ENCODE data around the gene ABCC1. TPM values are rescaled to one million over a fixed set of nuclear protein-coding genes. Genes with fewer than 3 reads are reported as not detected.

Gene ABCC1
- polyA plus RNA-seq, 1 donor (not counting 4 experiments of a cell fraction or from before 2014, with no cell fraction given), result 19.4 TPM

- H3K27me3 ChIP-seq (ENCODE audit: control insufficient read depth, extremely low read depth, insufficient read depth, low read length), result no peaks in the 10 kb centered on the region
- H4K20me1 ChIP-seq (ENCODE audit: control insufficient read depth, extremely low read depth, insufficient read depth, low read length), result no peaks in the 10 kb centered on the region
- dilution Hi-C loops (cut with MboI; ENCODE audit: extremely low pct_ligation_motif_present, low sequenced_read_pairs), result no loop called here
- H3K9me3 ChIP-seq (ENCODE audit: control insufficient read depth, low read depth, low read length), result peaks cover 2% of the 10 kb centered on the region
- peaks cover 12% of the 10 kb centered on the region for H3K4me1 ChIP-seq (ENCODE audit: control insufficient read depth, extremely low read depth, insufficient read depth, low read length)
- H3K27ac ChIP-seq (ENCODE audit: control insufficient read depth, insufficient read depth, low read length), result no peak overlapping the region
- H3K36me3 ChIP-seq (ENCODE audit: control insufficient read depth in 2 of 2, extremely low read depth in 1 of 2, insufficient read depth in 2 of 2, low read length in 2 of 2), result peaks cover 0 to 3% of the 10 kb centered on the region in 2 experiments
- H2AFZ ChIP-seq (ENCODE audit: control insufficient read depth, low read length), result no peak overlapping the region
- FAIRE-seq, result no peak
- TF ChIP-seq CTCF (optimal IDR thresholded peaks at IDR 0.05 in 1 of 3, IDR thresholded peaks at IDR 0.05 in 1 of 3, conservative IDR thresholded peaks at IDR 0.05 in 1 of 3; ENCODE audit: extremely low read depth in 1 of 3, insufficient read depth in 2 of 3, low read length in 3 of 3), result no peak
- TF ChIP-seq EZH2 (IDR thresholded peaks at IDR 0.05; ENCODE audit: low read length), result no peak
- no peak for DNase-seq (ENCODE audit: low read depth, low spot score)
- no peak overlapping the region for H3K9ac ChIP-seq (ENCODE audit: control insufficient read depth, extremely low read depth, insufficient read depth, low read length)
- peaks cover 83% of the 10 kb centered on the region for H3K79me2 ChIP-seq (ENCODE audit: control insufficient read depth, insufficient read depth, low read length)
- H3K4me3 ChIP-seq (ENCODE audit: control insufficient read depth in 2 of 3, extremely low read depth in 1 of 3, insufficient read depth in 2 of 3, low read depth in 1 of 3, low read length in 3 of 3), result no peak overlapping the region
- H3K4me2 ChIP-seq (ENCODE audit: control insufficient read depth, extremely low read depth, insufficient read depth, low read depth, low read length), result no peak overlapping the region
- no peaks in the 10 kb centered on the region for H3K9me1 ChIP-seq (ENCODE audit: control insufficient read depth, extremely low read depth, insufficient read depth, low read length)
Measured at GRCh38 chr16:15970202-15970601, 20.8 kb downstream of the ABCC1 start.

GRCh38 chr16:15970743-15971439 lies 21.5 kb downstream of the ABCC1 start:
- Histone ChIP-seq H3K9ac (ENCODE audit: control insufficient read depth, extremely low read depth, insufficient read depth, low read length) (no peak overlapping the region), H3K9me3 (ENCODE audit: control insufficient read depth, low read depth, low read length) (peaks cover 2% of the 10 kb centered on the region), H3K36me3 (ENCODE audit: control insufficient read depth in 2 of 2, extremely low read depth in 1 of 2, insufficient read depth in 2 of 2, low read length in 2 of 2) (peaks cover 0 to 3% of the 10 kb centered on the region in 2 experiments), H3K27ac (ENCODE audit: control insufficient read depth, insufficient read depth, low read length) (no peak overlapping the region), H3K9me1 (ENCODE audit: control insufficient read depth, extremely low read depth, insufficient read depth, low read length) (no peaks in the 10 kb centered on the region), H3K79me2 (ENCODE audit: control insufficient read depth, insufficient read depth, low read length) (peaks cover 84% of the 10 kb centered on the region), H2AFZ (ENCODE audit: control insufficient read depth, low read length) (no peak overlapping the region), H3K27me3 (ENCODE audit: control insufficient read depth, extremely low read depth, insufficient read depth, low read length) (no peaks in the 10 kb centered on the region), H4K20me1 (ENCODE audit: control insufficient read depth, extremely low read depth, insufficient read depth, low read length) (no peaks in the 10 kb centered on the region), H3K4me1 (ENCODE audit: control insufficient read depth, extremely low read depth, insufficient read depth, low read length) (peaks cover 12% of the 10 kb centered on the region), H3K4me3 (ENCODE audit: control insufficient read depth in 2 of 3, extremely low read depth in 1 of 3, insufficient read depth in 2 of 3, low read depth in 1 of 3, low read length in 3 of 3) (no peak overlapping the region), H3K4me2 (ENCODE audit: control insufficient read depth, extremely low read depth, insufficient read depth, low read depth, low read length) (no peak overlapping the region)
- DNase-seq (ENCODE audit: low read depth, low spot score) (no peak), FAIRE-seq (no peak)
- dilution Hi-C loops (cut with MboI; ENCODE audit: extremely low pct_ligation_motif_present, low sequenced_read_pairs), result no loop called here
- no peak for TF ChIP-seq CTCF (optimal IDR thresholded peaks at IDR 0.05 in 1 of 3, IDR thresholded peaks at IDR 0.05 in 1 of 3, conservative IDR thresholded peaks at IDR 0.05 in 1 of 3; ENCODE audit: extremely low read depth in 1 of 3, insufficient read depth in 2 of 3, low read length in 3 of 3)
- no peak for TF ChIP-seq EZH2 (IDR thresholded peaks at IDR 0.05; ENCODE audit: low read length)
